Measurements from ENCODE around the gene TAS1R1. TPM values are rescaled to one million over a fixed set of nuclear protein-coding genes. Genes with fewer than 3 reads are reported as not detected.

Gene TAS1R1
- total and polyA plus RNA-seq, 9 of the 15 experiments (the other 6 are each of a cell fraction or from before 2014, with no cell fraction given) = 0.06 TPM; not detected in 8

- TF ChIP-seq ZBTB40 (IDR thresholded peaks at IDR 0.05) = 0 out of 2 replicates have a peak, but pooled peaks have one; percentile 27
- TF ChIP-seq ZBTB40 (CRISPR knock-in tag; IDR thresholded peaks at IDR 0.05) = no peak
- TF ChIP-seq FIP1L1 (IDR thresholded peaks at IDR 0.05; ENCODE audit: low read depth, low read length, poor library complexity, severe bottlenecking) = peak; percentile 73
- peak; percentile 76; the same call in 1 of the 2 replicates for TF ChIP-seq PHF8 (IDR thresholded peaks at IDR 0.05; ENCODE audit: borderline replicate concordance, low read length)
- TF ChIP-seq POLR2G (IDR thresholded peaks at IDR 0.05; ENCODE audit: low read depth, low read length) = peak; percentile 90
- peak; percentile 57; the same call in 1 of the 2 replicates for TF ChIP-seq SIN3B (IDR thresholded peaks at IDR 0.05; ENCODE audit: low read depth)
- TF ChIP-seq, protein P1, sequence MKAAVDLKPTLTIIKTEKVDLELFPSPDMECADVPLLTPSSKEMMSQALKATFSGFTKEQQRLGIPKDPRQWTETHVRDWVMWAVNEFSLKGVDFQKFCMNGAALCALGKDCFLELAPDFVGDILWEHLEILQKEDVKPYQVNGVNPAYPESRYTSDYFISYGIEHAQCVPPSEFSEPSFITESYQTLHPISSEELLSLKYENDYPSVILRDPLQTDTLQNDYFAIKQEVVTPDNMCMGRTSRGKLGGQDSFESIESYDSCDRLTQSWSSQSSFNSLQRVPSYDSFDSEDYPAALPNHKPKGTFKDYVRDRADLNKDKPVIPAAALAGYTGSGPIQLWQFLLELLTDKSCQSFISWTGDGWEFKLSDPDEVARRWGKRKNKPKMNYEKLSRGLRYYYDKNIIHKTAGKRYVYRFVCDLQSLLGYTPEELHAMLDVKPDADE (conservative IDR thresholded peaks at IDR 0.05; ENCODE audit: control insufficient read depth, low read depth, low read length) = peak; percentile 64
- TF ChIP-seq XRCC3 (IDR thresholded peaks at IDR 0.05) = no peak
- no peak for TF ChIP-seq SMC3 (conservative IDR thresholded peaks at IDR 0.05; ENCODE audit: insufficient read depth, low read depth, low read length)
- peak; percentile 21; the same call in 1 of the 2 replicates for TF ChIP-seq KLF13 (tag; IDR thresholded peaks at IDR 0.05; ENCODE audit: borderline replicate concordance, low read depth)
- TF ChIP-seq, protein P2, sequence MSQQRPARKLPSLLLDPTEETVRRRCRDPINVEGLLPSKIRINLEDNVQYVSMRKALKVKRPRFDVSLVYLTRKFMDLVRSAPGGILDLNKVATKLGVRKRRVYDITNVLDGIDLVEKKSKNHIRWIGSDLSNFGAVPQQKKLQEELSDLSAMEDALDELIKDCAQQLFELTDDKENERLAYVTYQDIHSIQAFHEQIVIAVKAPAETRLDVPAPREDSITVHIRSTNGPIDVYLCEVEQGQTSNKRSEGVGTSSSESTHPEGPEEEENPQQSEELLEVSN (IDR thresholded peaks at IDR 0.05; ENCODE audit: borderline replicate concordance in 1 of 2, extremely low read depth in 1 of 2, insufficient read depth in 1 of 2, insufficient read length in 1 of 2, low read depth in 1 of 2, low read length in 1 of 2, poor library complexity in 1 of 2, severe bottlenecking in 1 of 2) = peak in 1 of 2 experiments; percentile 19
- TF ChIP-seq RB1 (IDR thresholded peaks at IDR 0.05; ENCODE audit: low read depth) = peak; percentile 60
- TF ChIP-seq PKNOX1 (IDR thresholded peaks at IDR 0.05) = peak; percentile 91
These were observed 69.8 kb downstream of the TAS1R1 start, which contains the start of gene THAP3 (continued) for GRCh38 chr1:6624710-6625583.
